HG02763 (cell line): ENCODE measurements around the gene PRPH2.
"Not testable (repeated sequence)": the region's sequence is repeated elsewhere in the genome, so short reads cannot be mapped to it uniquely, and the experiment has no call there.

Experiments
- ATAC-seq: cut with Tn5 transposase; IDR thresholded peaks from one replicate; pipeline ENCODE4 v1.9.1; 2021; ENCODE audit warnings: mild to moderate bottlenecking, moderate library complexity; ENCODE audit not compliant: unreplicated experiment

Gene PRPH2

DNA sequence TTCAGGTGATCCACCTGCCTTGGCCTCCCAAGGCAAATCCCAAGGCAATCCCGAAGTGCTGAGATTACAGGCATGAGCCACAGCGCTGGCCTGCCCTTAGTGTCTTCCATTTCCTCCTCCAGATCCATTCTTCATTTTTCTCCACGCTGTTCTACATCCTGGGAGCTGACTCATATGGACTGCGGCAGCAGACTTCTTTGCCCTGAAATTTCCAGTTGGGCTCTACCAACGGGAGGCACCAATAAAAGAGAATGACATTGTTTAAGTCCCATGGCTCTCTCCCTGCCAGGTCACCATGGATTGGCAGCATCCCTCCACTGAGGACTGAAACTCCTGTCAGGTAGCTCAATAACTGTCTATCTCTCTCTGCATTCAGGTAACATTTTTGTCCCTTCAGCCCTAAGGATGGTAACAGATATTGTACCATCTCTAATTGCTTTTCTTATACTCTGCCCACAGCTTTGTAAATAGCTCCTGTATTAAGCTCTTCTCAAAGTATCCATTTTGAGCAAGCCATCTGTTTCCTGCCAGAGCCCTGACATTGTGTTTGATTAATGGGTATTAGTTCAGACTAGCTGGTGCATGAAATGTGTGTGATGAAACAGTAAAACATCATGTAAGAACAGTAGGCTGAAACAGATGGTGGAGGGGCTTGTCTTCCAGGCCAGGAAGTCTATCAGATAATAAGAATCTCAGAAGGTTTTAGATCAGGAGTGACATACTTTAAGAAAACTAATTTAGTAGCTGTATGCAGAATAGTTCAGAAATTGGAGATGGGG is 19.9 kb upstream of the PRPH2 start:
- ATAC-seq: no peak

DNA sequence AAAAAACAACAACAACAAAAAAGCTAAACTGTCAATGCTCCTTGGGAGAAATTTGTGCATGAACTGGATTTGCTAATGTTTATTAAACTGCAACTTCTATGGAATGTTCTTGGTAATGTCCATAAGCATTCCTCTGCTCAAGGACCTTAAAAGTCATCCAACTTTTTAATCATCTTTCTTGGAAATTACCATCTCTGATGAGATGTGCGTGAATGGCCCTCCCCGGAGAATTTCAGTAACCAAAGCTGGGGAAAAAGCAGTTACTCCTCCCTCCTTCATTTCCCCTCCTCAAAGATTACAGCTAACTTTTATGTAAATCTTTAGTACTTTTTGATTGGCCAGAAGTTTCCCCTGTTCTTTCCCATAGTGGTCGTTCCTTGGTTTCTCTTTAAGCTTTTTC is 18.3 kb upstream of the PRPH2 start:
- ATAC-seq: no peak

DNA sequence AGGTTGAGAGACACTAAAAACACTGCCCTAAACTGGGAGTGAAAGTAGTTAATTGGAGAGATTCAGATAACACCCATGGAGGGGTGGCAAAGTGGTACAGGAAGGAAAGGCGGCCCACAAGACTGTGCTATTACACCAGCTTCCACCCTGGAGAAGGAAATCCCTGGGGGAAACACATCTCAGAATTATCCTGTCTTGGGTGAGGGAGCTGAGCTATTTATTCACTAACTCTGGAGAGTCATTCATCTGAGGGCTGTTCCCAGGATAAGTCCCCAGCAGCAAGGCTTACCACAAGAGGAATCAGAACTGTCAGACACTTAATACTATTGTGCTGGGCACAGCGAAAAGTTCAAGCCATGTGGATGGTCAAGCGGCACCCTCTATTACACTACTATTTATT is 13.6 kb upstream of the PRPH2 start:
- ATAC-seq: no peak

- ATAC-seq: not testable (repeated sequence)
Measured at GRCh38 chr6:42733867-42734481, 11.6 kb upstream of the PRPH2 start.

- ATAC-seq: no peak
Measured at GRCh38 chr6:42729731-42730130, 7.3 kb upstream of the PRPH2 start.

DNA sequence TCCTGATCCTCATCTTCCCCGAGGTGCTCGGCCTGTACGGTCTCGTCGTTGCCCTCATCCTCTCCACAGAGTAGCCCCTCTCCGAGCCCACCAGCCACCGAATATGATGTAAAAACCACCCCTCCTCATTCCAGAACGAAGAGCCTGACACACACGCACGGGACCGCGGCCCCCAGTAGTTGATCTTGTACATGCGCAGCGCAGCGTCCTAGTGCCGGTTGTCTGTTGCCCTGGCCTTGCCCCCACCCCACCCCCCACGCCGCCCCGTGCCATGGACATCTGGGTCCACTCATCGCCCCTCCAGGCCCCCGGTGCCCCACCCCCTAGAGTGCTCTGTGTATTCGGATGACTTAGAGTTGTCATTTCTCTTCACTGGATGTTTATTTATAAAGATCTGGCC is 5.2 kb upstream of the PRPH2 start:
- ATAC-seq: no peak

DNA sequence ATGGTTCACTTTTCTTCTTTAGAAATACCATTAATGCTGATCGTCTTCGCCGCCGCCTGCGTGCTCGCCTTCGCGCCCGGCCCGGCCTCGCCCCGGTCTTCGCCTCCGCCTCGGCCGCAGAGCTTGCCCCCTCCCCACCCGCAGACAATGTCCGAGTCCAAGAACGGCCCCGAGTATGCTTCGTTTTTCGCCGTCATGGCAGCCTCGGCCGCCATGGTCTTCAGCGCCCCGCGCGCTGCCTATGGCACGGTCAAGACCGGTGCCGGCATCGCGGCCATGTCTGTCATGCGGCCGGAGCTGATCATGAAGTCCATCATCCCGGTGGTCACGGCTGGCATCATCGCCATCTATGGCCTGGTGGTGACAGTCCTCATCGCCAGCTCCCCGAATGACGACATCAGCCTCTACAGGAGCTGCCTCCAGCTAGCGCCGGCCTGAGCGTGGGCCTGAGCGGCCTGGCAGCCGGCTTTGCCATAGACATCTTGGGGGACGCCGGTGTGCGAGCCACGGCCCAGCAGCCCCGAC is 4.8 kb upstream of the PRPH2 start:
- peak; percentile 11 for ATAC-seq

- peak; percentile 70 for ATAC-seq
Measured at GRCh38 chr6:42726485-42727086, 4.2 kb upstream of the PRPH2 start.

GRCh38 chr6:42726026-42726425 is 3.6 kb upstream of the PRPH2 start:
- ATAC-seq: no peak

DNA sequence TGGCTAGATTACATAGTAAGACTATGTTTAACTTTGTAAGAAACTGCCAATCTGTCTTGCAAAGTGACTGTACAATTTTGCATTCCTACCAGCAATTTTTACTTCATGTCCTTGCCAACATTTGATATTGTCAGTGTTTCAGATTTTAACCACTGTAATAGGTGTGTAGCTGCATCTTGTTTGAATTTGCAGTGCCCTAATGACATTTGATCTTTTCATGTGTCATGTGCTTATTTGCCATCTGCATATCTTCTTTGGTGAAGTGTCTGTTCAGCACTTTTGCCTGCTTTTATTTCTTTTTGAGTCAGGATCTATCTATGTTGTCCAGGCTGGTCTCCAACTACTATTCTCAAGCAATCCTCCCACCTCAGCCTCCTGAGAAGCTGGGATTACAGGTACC is 2.4 kb upstream of the PRPH2 start:
- no peak for ATAC-seq

DNA sequence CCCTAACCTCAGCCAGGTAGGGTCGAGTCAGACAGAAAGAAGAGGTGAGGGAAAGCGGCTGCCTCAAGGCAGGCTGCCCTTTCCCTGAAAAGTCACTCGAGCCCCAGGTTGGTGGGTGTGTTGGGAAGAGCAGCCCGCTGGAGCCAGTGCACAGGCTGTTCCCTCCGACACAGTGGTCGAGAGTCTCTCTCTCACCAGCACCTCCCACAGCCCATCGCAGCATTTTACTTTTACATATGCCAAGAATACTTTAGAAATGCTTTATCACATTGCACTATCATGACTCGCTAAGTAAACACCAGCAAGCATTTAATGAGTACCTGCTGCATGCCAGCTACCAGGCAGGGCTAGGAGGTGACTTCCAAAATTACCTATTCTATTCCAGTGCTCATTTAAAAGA is 1.7 kb downstream of the PRPH2 start:
- ATAC-seq: no peak

- no peak for ATAC-seq
Measured at GRCh38 chr6:42715871-42716270, 6.5 kb downstream of the PRPH2 start.

- no peak for ATAC-seq
Measured at GRCh38 chr6:42714098-42714761, 8.2 kb downstream of the PRPH2 start.

DNA sequence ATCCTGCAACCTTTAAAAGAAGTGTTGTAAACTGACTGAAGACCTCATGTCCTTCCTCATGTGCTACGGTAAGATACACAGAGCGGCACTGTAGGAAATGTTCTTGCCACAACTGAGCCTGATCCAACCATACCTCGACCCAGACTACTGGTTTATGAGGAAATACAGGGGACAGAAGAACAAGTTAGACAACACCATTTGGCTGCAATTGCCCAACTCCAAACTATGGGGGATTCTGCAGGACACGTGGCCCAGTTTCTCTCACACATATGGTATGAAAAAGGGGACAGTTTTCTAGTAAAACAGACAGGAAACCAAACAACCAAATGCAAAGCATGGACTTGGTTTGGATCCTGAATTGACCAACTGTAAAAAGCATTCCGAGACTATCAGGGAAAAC is 10.5 kb downstream of the PRPH2 start:
- ATAC-seq: no peak

GRCh38 chr6:42710316-42710715 is 12.1 kb downstream of the PRPH2 start:
- ATAC-seq: no peak

DNA sequence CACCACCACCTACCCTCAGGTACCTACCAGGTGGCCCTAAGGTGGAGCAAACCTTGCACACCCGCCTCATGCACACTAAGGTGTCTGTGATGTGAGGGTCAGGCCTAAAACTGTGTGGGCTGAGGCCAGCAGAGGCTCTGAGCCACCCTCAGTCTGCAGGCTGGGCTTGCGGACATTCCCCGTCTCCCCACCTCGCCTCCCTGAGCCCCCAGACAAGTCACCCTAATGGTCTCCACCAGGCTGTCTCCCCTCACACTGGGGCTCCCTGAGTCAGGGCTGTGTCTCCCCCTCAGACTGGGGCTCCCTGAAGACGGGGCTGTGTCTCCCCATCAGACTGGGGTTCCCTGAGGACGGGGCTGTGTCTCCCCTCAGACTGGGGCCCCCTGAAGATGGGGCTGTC is 12.5 kb downstream of the PRPH2 start:
- no peak for ATAC-seq

DNA sequence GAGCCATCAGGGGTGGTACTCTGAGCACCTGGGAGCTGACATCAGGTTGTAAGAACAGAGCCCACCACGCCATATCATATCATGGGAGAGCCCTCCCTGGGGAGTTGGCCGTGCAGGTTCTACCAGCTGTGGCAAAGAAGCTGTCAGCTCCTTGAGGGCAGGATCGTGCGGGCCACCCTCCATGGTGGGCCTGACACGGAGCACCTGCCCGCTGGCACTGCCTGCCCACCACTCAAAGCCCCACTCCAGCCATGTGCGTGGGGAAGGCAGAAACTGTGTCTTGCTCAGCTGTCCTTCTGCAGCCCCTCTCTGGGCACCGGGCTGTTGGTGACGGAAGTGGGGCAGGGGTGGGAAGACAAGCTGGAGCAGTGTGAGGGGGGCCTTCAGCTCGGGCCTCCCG is 14.3 kb downstream of the PRPH2 start:
- no peak for ATAC-seq

DNA sequence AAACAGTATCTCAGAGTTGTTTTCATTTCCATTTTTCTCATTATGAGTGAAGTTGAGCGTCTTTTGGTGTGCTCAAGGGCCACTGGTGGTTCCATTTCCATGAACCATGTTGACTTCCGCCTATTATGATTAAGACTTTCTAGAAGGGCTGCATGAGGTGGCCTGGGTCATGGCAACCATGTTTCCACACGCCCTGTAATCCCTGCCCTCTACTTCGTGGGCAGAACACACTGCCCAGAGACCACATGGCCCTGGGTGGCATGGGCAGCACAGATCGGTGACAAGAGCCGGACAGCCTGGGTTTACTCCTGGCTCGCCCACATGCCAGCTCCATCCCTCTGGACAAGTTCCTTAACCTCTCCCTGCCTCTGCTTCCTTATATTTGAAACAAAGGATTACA is 14.8 kb downstream of the PRPH2 start:
- ATAC-seq: no peak

DNA sequence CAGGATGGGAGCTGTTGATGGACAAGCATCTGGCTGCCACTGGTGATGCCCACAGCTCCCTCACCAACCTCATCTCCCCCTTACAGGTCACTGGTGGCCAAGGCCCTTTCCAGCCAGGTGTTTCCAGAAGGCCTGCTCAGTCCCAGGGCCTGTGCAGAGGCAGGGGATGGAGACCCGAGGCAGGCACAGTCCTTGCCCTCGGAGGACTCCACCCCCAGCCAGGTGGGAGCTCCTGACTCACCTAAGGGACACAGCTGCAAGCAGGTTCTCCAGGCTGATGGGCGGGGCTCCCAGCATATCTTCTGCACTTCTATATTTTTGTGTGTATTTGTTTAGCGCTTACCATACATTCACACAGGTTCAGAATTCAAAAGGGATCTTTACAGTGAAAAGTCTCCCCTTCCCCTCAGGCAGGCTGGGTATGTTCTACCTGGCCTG is 17.4 kb downstream of the PRPH2 start:
- ATAC-seq: no peak

DNA sequence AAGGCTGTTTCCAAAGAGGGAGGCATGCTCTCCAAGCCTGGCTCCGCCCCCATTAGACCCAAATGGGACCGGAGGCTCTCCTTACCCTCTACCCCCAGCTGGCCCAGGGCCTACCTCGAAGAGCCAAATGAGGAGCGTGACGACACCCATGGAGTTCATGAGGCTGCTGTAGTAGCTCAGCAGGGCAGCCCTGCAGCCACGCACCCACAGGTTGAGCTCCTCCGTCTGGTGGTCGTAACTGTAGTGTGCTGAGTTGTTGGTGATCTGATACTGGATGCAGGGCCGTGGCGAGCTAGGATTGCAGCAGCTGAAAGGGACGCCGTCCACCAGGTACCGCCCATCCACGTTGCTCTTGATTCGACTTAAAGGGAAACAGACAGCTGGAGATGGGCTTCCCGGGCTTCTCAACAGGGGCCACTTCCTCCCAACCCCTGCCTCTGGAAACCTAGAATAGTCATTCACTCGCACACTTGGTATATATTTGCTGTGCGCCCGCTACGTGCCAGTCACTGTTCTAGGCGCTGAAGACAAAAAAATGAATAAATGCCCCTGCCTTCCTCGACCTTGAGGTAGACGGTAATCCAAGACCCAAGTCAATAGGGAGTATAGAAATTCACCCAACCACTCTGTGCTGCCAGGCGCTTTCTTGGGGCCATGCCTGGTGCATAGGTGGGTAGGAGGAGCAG is 18.0 kb downstream of the PRPH2 start:
- ATAC-seq: no peak

DNA sequence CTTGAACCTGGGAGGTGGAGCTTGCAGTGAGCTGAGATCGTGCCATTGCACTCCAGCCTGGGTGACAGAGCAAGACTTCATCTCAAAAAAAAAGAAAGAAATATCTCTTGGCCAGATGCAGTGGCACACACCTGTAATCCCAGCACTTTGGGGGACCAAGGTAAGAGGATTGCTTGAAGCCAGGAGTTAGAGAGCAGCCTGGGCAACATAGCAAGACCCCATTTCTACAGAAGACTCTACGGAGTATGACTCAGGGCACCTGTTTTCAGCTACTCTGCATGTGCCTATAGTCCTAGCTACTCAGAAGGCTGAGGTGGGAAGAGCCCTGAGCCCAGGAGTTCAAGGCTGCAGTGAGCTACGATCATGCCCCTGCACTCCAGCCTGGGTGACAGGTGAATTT is 19.6 kb downstream of the PRPH2 start:
- ATAC-seq: not testable (repeated sequence)
